HEK293 (cell line): ENCODE data around the gene LRCH2.

Experiments
- CTCF ChIA-PET: fragments of 350-600 bp; formaldehyde crosslinking; extraction: SDS; loops from one replicate; lab custom pipeline; 2021; ENCODE audit warnings: antibody characterized with exemption; lab: Yijun Ruan, JAX
- POLR2A ChIA-PET: fragments of 300-600 bp; formaldehyde crosslinking; extraction: SDS; loops from one replicate; lab custom pipeline; 2020; ENCODE audit warnings: antibody characterized with exemption, inconsistent platforms; lab: Yijun Ruan, JAX
- H3K27ac ChIP-seq: fragments of 200-500 bp; sonication (Bioruptor generic); 2 replicates; pipeline ENCODE4 v1.5.1; 2014; ENCODE audit warnings: low read depth, low read length, control low read depth, inconsistent platforms; ENCODE audit errors: extremely low read depth
- H3K36me3 ChIP-seq, 2 experiments: fragments of 200-500 bp in 1 of 2; sonication (Bioruptor generic) in 1 of 2; 1 replicate in 1 of 2; 2 replicates in 1 of 2; pipeline ENCODE4 v1.5.1; 2014 to 2017; ENCODE audit warnings: inconsistent platforms in 2 of 2, low read length in 2 of 2; ENCODE audit not compliant: control insufficient read depth in 2 of 2, insufficient read depth in 1 of 2
- H3K4me1 ChIP-seq: fragments of 200-500 bp; sonication (Bioruptor generic); 2 replicates; pipeline ENCODE4 v1.5.1; 2014; ENCODE audit warnings: mild to moderate bottlenecking, low read length, inconsistent platforms; ENCODE audit not compliant: control insufficient read depth, insufficient read depth
- H3K4me3 ChIP-seq: 2 replicates; pipeline ENCODE4 v1.5.1; 2011; ENCODE audit warnings: low read depth, mild to moderate bottlenecking, control low read depth, low read length, moderate library complexity
- H3K9me3 ChIP-seq: fragments of 200-500 bp; sonication (Bioruptor generic); 2 replicates; pipeline ENCODE4 v1.5.1; 2014; ENCODE audit warnings: low read depth, low read length, inconsistent platforms; ENCODE audit not compliant: control insufficient read depth, insufficient read depth
- KLF7 ChIP-seq: fragments of 450-650 bp; formaldehyde crosslinking; IDR thresholded peaks from 2 replicates; pipeline ENCODE4 v1.5.1; 2016; ENCODE audit warnings: missing biosample characterization, missing genetic modification characterization, borderline replicate concordance
- WT1 ChIP-seq: fragments of 450-650 bp; formaldehyde crosslinking; IDR thresholded peaks from 2 replicates; pipeline ENCODE4 v1.5.1; 2016; ENCODE audit warnings: missing biosample characterization, missing genetic modification characterization
- ZEB2 ChIP-seq: fragments of 450-650 bp; formaldehyde crosslinking; IDR thresholded peaks from 2 replicates; pipeline ENCODE4 v1.5.1; 2016; ENCODE audit warnings: missing biosample characterization, missing genetic modification characterization
- ZNF2 ChIP-seq: fragments of 450-650 bp; formaldehyde crosslinking; IDR thresholded peaks from 2 replicates; pipeline ENCODE4 v1.5.1; 2016; ENCODE audit warnings: missing biosample characterization, missing genetic modification characterization
- ZNF335 ChIP-seq: fragments of 450-650 bp; formaldehyde crosslinking; conservative IDR thresholded peaks from 2 replicates; pipeline ENCODE4 v1.5.1; 2016; ENCODE audit warnings: missing biosample characterization, missing genetic modification characterization
- ZNF391 ChIP-seq: fragments of 450-650 bp; formaldehyde crosslinking; IDR thresholded peaks from 2 replicates; pipeline ENCODE4 v1.5.1; 2016; ENCODE audit warnings: low read depth, missing biosample characterization, missing genetic modification characterization, borderline replicate concordance
- ZNF510 ChIP-seq: fragments of 450-650 bp; formaldehyde crosslinking; IDR thresholded peaks from 2 replicates; pipeline ENCODE4 v1.5.1; 2018; ENCODE audit warnings: mild to moderate bottlenecking, missing genetic modification characterization, missing biosample characterization; ENCODE audit not compliant: insufficient replicate concordance
- ZNF600 ChIP-seq: fragments of 450-650 bp; formaldehyde crosslinking; IDR thresholded peaks from 2 replicates; pipeline ENCODE4 v1.5.1; 2016; ENCODE audit warnings: missing biosample characterization, missing genetic modification characterization
- ZNF654 ChIP-seq: fragments of 450-650 bp; formaldehyde crosslinking; IDR thresholded peaks from 2 replicates; pipeline ENCODE4 v1.5.1; 2016; ENCODE audit warnings: low read depth, missing biosample characterization, missing genetic modification characterization
- ZNF777 ChIP-seq: fragments of 450-650 bp; formaldehyde crosslinking; IDR thresholded peaks from 2 replicates; pipeline ENCODE4 v1.5.1; 2017; ENCODE audit warnings: missing biosample characterization, missing genetic modification characterization, borderline replicate concordance
- TF ChIP-seq, protein P1 (sequence below): fragments of 450-650 bp; formaldehyde crosslinking; IDR thresholded peaks from 2 replicates; pipeline ENCODE4 v1.5.1; 2016; ENCODE audit warnings: missing biosample characterization, missing genetic modification characterization
- TF ChIP-seq, protein P2 (sequence below): fragments of 450-650 bp; formaldehyde crosslinking; conservative IDR thresholded peaks from 2 replicates; pipeline ENCODE4 v1.5.1; 2016; ENCODE audit warnings: low read depth, missing biosample characterization, missing genetic modification characterization
- TF ChIP-seq, protein P3 (sequence below): fragments of 450-650 bp; formaldehyde crosslinking; IDR thresholded peaks from 2 replicates; pipeline ENCODE4 v1.5.1; 2016; ENCODE audit warnings: missing biosample characterization, missing genetic modification characterization, borderline replicate concordance

LRCH2 gene

DNA sequence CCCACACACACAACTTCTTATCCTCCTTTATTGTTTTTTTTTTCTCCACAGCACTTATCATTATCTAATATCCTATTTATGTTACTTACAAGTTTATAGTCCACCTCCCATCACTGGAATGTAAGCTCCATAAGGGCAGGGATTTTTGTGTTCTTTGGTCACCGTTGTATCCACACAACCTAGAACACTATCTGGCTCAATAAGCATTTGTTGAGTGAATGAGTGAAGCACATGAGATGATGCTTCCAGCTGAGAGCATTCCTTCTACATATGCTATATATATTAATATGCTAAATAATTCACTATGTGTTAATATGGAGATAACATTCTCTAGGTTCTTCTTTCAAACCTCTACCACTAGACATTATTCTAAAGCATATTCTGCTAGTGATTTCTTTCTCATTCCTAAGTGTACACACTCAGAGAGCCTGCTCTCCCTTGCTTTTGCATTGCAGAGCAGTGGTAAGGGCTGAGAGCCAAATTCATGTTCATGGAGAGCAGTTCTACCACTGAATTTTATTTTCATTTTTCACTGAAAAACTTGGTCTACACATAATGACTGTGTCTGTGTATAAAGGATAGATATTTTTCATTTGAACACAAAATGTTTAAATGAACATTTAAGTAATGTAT is 35.3 kb upstream of the LRCH2 start:
- H3K9me3 ChIP-seq, result no peaks in the 10 kb centered on the region
- no peak overlapping the region for H3K27ac ChIP-seq
- ChIA-PET CTCF (interaction anchor here (0.9 to 2.4 kb wide), 7 partner anchors 8 to 289 kb away, joined by 3 to 12 read pairs (median 5); no protein-coding TSS in a partner anchor), POLR2A (no interaction called here)
- H3K4me1 ChIP-seq, result no peaks in the 10 kb centered on the region
- H3K36me3 ChIP-seq, result no peaks in the 10 kb centered on the region
- TF ChIP-seq, protein P1, sequence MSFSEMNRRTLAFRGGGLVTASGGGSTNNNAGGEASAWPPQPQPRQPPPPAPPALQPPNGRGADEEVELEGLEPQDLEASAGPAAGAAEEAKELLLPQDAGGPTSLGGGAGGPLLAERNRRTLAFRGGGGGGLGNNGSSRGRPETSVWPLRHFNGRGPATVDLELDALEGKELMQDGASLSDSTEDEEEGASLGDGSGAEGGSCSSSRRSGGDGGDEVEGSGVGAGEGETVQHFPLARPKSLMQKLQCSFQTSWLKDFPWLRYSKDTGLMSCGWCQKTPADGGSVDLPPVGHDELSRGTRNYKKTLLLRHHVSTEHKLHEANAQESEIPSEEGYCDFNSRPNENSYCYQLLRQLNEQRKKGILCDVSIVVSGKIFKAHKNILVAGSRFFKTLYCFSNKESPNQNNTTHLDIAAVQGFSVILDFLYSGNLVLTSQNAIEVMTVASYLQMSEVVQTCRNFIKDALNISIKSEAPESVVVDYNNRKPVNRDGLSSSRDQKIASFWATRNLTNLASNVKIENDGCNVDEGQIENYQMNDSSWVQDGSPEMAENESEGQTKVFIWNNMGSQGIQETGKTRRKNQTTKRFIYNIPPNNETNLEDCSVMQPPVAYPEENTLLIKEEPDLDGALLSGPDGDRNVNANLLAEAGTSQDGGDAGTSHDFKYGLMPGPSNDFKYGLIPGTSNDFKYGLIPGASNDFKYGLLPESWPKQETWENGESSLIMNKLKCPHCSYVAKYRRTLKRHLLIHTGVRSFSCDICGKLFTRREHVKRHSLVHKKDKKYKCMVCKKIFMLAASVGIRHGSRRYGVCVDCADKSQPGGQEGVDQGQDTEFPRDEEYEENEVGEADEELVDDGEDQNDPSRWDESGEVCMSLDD (tag by site-specific recombination), result no peak
- TF ChIP-seq ZNF335 (tag by site-specific recombination) (no peak), KLF7 (no peak), ZNF654 (tag by site-specific recombination) (no peak), ZNF510 (tag by site-specific recombination) (no peak), ZNF2 (tag by site-specific recombination) (no peak), WT1 (tag by site-specific recombination) (no peak), ZNF777 (tag by site-specific recombination) (no peak), ZNF600 (tag by site-specific recombination) (no peak), ZNF391 (no peak), ZEB2 (no peak)
- TF ChIP-seq, protein P2, sequence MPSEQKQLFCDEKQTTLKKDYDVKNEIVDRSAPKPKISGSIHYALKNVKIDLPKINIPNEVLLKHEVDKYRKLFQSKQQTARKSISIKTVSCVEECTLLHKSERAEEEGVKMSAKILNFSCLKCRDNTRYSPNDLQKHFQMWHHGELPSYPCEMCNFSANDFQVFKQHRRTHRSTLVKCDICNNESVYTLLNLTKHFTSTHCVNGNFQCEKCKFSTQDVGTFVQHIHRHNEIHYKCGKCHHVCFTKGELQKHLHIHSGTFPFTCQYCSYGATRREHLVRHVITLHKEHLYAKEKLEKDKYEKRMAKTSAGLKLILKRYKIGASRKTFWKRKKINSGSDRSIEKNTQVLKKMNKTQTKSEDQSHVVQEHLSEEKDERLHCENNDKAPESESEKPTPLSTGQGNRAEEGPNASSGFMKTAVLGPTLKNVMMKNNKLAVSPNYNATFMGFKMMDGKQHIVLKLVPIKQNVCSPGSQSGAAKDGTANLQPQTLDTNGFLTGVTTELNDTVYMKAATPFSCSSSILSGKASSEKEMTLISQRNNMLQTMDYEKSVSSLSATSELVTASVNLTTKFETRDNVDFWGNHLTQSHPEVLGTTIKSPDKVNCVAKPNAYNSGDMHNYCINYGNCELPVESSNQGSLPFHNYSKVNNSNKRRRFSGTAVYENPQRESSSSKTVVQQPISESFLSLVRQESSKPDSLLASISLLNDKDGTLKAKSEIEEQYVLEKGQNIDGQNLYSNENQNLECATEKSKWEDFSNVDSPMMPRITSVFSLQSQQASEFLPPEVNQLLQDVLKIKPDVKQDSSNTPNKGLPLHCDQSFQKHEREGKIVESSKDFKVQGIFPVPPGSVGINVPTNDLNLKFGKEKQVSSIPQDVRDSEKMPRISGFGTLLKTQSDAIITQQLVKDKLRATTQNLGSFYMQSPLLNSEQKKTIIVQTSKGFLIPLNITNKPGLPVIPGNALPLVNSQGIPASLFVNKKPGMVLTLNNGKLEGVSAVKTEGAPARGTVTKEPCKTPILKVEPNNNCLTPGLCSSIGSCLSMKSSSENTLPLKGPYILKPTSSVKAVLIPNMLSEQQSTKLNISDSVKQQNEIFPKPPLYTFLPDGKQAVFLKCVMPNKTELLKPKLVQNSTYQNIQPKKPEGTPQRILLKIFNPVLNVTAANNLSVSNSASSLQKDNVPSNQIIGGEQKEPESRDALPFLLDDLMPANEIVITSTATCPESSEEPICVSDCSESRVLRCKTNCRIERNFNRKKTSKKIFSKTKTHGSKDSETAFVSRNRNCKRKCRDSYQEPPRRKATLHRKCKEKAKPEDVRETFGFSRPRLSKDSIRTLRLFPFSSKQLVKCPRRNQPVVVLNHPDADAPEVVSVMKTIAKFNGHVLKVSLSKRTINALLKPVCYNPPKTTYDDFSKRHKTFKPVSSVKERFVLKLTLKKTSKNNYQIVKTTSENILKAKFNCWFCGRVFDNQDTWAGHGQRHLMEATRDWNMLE (tag by site-specific recombination), result no peak
- TF ChIP-seq, protein P3, sequence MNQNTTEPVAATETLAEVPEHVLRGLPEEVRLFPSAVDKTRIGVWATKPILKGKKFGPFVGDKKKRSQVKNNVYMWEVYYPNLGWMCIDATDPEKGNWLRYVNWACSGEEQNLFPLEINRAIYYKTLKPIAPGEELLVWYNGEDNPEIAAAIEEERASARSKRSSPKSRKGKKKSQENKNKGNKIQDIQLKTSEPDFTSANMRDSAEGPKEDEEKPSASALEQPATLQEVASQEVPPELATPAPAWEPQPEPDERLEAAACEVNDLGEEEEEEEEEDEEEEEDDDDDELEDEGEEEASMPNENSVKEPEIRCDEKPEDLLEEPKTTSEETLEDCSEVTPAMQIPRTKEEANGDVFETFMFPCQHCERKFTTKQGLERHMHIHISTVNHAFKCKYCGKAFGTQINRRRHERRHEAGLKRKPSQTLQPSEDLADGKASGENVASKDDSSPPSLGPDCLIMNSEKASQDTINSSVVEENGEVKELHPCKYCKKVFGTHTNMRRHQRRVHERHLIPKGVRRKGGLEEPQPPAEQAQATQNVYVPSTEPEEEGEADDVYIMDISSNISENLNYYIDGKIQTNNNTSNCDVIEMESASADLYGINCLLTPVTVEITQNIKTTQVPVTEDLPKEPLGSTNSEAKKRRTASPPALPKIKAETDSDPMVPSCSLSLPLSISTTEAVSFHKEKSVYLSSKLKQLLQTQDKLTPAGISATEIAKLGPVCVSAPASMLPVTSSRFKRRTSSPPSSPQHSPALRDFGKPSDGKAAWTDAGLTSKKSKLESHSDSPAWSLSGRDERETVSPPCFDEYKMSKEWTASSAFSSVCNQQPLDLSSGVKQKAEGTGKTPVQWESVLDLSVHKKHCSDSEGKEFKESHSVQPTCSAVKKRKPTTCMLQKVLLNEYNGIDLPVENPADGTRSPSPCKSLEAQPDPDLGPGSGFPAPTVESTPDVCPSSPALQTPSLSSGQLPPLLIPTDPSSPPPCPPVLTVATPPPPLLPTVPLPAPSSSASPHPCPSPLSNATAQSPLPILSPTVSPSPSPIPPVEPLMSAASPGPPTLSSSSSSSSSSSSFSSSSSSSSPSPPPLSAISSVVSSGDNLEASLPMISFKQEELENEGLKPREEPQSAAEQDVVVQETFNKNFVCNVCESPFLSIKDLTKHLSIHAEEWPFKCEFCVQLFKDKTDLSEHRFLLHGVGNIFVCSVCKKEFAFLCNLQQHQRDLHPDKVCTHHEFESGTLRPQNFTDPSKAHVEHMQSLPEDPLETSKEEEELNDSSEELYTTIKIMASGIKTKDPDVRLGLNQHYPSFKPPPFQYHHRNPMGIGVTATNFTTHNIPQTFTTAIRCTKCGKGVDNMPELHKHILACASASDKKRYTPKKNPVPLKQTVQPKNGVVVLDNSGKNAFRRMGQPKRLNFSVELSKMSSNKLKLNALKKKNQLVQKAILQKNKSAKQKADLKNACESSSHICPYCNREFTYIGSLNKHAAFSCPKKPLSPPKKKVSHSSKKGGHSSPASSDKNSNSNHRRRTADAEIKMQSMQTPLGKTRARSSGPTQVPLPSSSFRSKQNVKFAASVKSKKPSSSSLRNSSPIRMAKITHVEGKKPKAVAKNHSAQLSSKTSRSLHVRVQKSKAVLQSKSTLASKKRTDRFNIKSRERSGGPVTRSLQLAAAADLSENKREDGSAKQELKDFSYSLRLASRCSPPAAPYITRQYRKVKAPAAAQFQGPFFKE (tag by site-specific recombination), result no peak
- TF ChIP-seq, all 188 proteins: peak for 0
- H3K4me3 ChIP-seq, result no peak overlapping the region
